HuH-7 (cell line): ENCODE results near the gene ZNF609.
"Not testable (repeated sequence)": the region's sequence is repeated elsewhere in the genome, so short reads cannot be mapped to it uniquely, and the experiment has no call there.

Source experiments
- DNase-seq: peaks from one replicate; pipeline ENCODE4 v3.0.0; 2011; ENCODE audit warnings: low spot score

ZNF609 gene

DNA sequence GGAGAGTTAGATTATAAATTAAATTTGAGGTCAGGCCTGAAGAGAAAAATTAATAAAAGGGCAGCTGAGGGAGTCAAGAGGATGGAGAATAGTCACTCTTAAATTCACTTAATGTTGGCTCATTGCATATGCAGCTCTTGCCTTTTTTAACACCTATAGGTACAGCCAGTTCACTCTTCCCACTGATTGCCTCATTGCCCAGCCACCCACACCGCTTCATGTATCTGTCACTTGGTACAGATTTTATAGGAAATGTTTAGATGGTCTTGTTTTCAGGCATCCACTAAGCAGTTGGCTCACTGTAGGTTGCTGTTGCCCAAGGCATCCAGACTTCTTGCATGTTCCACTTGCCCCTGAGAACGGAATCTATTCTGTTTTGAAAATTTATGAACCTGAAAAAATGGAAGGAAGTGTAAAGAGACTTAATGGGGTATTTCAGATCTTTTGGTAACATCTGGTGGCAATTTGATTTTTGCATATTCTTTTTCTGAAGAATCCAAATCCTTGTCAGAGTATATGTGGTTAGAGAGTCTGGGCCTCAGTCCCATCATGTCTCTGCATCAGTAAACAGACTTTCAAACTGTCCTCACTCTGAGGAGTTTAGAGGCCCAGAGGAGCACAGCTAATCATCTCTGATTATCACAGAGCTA, 163.1 kb downstream of the ZNF609 start:
- no peak for DNase-seq

DNA sequence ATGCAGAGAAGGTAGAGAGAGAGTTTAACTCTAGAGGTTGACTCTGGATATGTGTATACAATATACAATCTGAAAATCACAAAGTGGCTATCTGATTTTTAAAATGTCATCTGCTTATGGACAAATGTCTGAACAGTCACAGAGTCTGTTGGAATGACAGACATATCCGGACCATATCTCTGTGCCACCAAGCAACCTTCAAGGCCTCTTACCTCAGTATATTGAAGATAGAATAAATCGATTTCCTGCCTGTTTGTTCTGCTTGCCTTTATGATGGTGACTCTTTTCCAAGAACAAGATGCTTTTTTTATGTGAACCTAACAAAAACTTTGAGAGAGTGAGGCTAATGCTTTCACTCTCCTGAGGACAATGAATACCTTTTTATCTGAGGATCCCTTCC, 163.9 kb downstream of the ZNF609 start:
- DNase-seq = no peak

DNA sequence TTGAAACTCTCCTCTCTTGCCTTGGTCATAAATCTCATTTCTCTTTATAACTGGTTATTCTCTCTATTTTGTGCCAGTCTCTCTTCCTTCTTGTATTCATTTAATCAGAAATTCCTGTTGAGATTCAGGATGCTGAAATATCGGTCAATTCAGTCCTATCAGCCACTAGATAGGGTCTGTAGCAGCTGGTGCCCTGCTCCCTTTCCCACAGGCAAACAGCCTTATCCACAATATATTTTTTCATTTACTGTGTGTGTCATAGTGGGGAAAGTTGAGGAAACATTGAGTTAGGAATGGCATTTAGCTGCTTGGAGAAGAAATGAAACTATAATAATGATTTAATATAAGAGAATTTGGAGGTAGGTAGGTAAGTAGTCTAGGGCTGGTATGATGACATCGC, 168.7 kb downstream of the ZNF609 start:
- DNase-seq = no peak

DNA sequence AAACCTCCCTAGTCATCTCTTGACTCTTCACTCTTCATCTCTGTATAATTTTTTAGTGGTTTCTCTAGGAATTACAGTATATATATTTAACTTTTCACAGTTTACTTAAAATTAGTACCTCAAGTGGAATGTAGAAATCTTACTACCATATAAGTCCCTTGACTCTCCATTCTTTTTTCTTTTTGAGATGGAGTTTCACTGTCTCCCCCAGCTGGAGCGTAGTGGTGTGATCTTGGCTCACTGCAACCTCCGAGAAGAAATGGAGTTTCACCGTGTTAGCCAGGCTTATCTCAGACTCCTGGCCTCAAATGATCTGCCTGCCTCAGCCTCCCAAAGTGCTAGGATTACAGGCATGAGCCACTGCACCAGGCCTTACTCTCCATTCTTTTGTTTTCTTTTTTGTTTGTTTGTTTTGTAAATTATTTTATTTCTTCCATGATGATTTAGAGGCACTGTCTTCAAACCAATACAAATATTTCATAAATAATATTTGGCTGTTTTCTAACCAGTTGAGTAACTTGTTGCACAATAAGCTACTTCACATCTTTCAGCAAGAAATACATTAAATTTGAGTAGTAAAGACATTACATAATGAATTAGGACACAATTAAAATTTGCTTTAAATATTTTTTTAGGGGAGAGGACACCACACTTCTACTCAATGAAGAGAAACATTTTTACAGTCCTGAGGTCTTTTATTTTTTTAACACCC, 170.2 kb downstream of the ZNF609 start:
- no peak for DNase-seq

DNA sequence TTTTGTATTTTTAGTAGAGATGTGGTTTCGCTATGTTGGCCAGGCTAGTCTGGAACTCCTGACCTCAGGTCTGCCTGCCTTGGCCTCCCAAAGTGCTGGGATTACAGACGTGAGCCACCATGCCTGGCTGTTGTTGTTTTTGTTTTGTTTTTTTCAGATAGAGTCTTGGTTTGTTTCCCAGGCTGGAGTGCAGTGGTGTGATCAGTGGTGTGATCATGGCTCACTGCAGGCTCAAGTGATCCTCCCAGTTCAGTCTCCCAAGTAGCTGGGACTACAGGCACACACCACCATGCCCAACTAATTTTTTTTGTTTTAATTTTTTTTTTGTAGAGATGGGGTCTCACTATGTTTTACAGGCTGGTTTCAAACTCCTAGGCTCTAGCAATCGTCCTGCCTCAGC, 172.3 kb downstream of the ZNF609 start:
- not testable (repeated sequence) for DNase-seq

DNA sequence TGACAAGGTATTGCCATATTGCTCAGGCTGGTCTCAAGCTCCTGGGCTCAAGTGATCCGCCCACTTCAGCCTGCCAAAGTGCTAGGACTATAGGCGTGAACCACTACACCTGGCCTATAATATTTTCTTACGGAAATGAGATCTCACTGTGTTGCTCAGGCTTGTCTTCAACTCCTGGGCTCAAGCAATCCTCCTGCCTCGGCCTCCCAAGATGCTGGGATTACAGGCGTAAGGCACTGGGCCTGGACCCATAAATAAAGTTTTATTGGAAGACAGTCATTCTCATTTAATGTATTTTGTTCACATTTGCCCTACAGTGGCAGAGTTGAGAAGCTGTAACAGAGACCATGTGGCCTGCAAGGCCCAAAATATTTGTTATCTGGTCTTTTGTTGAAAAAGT, 173.0 kb downstream of the ZNF609 start:
- no peak for DNase-seq

DNA sequence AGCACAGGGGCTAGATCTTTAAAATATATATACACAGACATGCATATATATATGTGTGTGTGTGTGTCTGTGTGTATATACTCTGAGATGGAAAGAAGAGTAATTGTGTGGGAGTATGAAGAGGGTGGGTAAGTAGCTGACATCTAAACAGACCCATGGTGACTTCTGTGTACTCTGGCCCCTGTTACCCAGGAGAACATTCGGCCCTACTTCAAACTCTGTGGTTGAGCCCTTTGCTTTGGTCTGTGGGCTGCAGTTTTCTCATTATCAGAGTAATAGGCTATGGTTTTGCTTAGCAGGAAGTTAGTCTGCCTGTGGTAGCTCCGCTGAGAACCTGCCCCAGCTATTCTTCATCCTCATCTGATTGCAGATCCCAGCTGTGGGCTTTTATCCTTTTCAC, 173.6 kb downstream of the ZNF609 start:
- no peak for DNase-seq

DNA sequence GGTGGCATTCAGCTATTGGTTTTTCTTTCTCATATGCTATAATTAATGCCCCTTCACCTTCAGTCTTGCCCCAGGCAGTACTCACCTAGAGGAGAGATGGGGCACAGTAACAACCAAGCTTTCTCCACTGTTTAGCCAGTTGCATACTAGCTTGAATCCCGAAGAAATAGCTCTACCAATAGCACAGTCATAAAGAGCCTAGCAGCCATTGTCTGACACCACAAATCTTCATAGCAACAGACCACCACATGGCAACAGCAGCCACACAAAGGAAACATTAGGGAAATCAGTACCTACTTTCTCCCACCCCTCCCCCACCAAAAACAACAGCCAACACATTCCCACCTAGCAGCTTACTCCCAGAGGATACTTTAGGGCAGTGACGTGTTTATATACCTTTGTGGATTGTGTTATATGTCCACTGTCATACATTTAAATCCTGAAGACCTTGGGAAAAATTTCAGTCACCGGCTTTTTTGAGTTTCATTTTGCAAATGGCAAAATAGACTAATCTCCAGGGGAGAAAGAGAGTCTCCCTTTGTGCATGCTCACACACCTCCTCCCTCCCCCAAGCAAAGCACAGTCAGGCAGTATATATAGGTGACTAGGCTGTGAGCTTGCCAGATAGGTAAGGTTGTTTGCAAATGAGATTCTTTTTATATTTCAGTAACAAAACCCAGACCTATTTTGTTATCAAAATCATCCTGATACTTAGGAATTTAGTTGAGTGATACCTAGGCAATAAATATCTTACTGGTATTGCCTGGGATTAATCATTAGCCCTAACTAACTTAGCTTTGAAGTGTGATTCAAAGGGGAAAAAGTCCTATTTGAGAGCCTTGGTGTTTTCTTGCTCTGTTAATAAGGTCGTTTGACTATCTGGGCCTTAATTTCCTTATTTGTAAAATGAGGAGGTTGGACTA, 174.5 kb downstream of the ZNF609 start:
- no peak for DNase-seq

DNA sequence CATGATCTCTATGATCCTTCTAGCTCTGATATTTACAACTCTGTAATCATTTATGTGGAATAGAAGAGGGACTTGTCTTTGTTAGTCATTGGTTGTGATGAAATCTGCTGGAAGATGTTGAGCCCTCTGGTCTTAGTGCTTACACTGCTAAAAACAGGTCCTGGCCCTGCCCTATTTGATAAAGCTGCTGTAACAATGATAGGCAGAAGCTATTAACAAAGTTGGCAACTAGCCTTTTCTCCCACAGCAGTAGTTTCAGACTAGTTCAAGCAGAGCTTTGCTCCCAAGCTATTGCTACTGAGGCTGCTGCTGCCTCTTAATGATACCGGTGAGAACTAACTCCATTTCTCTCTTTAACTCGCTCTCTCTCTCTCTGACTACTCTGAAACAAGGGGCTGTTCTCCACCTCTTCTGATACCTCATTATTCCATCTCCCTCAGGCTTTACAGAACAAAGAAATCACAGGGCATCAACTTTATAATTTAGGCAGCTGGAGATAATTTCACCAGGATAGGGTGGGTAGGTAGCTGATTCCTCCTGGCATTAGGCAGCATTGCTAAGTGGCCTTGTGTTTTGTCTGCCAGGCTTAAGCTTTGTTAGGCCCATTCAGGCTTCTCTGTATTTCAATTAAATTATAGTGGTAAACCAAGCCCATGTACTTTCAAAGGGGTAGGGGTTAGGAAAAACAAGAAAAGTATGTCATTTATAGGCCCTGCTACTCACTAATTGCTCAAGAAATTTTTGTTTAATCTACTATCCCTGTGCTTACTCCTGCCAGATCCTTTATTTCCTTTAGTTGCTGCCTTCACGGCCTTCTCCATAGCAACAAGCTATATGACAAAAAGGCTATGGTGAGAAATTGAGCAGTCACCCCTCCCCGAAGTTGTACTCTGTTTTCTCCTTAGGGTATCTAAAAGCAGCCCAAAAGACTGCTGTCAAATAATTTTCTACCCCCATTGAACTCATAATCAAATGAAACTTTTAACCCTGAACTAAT, 175.4 kb downstream of the ZNF609 start:
- DNase-seq = no peak

DNA sequence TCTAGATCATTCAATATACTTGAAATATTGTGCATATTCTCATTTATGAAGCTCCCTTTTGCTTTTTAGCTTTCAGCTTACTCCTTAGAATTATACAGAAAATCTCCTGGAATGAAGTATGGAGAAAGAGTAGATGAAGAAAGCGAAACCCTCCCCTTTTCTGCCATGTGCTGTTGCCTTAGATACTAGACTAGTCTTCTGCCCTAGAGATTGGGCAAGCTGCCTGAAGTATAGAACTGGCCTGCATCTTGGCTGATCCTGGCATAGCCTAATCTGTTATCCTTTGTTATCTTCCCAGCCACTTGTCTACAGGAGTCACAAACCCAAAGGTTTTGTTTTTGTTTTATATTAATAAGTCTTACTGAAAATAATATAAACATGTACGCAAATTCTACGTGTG, 176.2 kb downstream of the ZNF609 start:
- no peak for DNase-seq

DNA sequence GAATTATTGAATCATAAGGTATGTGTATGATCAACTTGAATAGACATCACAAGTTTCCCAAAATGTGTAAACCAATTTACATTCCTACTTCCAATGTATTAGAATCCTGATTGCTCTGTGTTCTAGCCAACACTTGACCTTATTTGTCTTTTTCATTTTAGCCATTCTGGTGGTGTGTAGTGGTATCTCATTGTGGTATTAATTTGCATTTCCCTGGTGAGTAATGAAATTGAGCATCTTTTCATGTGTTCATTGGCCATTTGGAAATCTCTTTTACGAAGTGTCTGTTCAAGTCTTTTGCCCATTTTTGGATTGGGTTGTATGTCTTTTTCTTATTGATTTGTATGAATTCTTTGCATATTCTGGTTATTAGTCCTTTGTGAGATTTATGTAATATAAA, 177.0 kb downstream of the ZNF609 start:
- no peak for DNase-seq

DNA sequence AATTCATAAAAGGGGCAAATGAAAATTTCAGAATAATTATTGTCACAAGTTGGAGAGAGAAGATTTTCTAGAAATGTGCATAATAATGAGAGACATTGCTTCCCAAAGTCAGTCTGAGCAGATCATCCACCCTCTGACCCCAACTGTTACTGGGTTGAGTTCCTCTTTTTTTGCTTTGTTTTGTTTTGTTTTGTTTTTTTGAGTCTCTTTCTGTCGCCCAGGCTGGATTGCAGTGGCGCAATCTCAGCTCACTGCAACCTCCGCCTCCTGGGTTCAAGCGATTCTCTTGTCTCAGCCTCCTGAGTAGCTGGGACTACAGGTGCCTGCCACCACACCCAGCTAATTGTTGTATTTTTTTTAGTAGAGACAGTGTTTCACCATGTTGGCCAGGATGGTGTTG, 179.4 kb downstream of the ZNF609 start:
- not testable (repeated sequence) for DNase-seq

DNA sequence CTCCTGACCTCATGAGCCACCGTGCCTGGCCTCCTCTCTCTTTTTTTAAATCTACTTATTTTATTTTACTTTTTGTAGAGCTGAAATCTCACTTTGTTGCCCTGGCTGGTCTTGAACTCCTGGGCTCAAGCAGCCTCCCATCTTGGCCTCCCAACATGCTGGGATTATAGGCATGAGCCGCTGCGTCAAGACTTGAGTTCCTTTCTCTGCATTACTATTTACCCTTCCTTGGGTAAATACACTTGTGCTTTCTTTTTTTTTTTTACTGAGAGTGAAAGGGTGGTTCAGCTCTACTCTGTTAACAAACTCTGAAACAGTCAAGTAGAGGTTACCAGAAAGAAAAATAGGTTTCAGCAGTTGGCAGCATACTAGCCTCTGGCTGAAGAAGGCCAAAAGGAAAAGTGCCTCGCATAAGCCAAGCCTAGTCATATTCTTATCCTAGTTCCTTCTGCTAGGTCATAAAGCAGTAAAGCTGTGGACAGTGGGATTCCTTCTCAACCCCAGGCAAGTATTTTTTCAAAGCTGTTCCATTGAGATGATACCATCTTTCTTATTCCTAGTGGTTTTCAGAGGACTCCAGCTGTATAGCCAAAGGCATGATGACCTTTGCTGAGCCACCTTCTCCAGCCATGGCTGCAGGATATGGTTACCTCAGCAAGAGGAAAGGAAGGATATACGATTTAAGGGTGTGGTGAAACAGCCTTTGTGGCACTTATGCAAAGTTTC, 179.9 kb downstream of the ZNF609 start:
- no peak for DNase-seq

DNA sequence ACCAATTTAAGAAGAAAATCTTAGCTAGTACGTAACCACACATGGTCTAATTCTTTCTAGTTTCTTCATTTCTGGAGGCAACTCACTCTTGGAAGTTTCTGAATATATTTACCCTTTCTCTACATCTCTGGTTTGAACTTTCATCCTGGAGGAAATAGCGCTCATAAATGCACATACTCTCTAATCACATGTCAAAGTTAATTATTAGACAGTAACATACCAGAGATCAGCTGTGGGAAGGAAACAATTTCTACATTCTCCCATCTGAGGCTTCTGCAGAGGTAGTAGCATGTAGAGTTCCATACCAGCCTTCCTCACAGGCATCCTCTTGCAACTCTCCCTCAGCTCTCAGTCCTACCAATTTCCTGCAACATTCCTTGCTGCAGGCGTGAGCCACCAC, 182.5 kb downstream of the ZNF609 start:
- peak; percentile 48 for DNase-seq

DNA sequence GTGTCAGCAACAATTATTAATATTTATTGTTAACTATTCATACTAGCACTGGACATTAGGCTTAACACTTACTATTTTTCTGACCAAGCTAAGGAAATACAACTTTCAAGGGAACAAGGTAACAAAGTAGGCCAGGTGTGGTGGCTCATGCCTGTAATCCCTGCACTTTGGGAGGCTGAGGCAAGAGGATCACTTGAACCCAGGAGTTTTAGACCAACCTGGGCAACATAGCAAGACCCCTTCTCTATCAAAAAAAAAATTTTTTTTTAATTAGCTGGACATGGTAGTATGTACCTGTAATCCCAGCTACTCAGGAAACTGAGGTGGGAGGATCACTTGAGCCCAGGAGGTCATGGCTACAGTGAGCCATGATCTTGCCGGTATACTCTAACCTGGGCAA, 183.3 kb downstream of the ZNF609 start:
- no peak for DNase-seq

DNA sequence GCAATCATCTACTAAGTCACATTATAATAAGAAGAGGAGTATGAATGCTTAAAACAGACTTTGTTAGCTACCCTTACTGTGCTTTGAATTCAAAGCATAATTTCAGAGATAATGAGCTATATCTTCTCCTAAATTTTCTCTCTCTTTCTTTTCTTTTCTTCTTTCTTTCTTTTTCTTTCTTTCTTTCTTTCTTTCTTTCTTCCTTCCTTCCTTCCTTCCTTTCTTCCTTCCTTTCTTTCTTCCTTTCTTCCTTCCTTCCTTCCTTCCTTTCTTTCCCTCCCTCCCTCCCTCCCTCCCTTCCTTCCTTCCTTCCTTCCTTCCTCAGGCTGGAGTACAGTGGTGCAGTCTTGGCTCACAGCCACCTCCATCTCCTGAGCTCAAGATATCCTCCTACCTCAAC, 184.4 kb downstream of the ZNF609 start:
- DNase-seq = not testable (repeated sequence)

DNA sequence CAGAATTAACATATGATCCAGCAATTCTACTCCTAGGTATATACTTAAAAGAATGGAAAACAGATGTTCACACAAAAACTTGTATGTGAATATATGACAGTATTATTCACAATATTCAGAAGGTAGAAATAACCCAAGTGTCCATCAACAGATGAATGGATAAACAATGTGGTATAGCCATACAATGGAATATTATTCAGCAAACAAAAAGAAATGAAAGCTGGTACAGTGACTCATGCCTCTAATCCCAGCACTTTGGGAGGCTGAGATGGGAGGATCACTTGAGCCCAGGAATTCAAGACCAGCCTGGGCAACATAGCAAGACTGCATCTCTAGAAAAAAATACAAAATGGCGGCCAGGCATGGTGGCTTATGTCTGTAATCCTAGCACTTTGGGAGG, 185.6 kb downstream of the ZNF609 start:
- no peak for DNase-seq

DNA sequence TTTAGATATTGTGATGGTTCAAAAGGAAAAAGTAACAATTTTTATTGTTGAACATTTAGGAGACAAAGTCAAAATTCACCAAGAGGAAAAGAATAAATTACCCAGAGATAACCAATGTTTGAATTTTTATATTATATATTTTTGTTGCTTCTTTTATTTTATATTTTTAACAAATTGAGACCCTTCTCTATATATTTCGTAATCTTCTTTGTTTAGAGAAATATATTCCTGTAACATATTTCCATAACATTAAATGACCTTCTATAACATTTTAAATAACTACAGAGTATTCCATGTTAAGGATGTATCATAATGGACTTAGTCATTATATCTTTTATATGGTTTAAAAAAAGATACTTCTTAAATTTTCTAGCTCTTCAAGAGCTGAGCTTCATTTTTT, 187.0 kb downstream of the ZNF609 start:
- DNase-seq = no peak

DNA sequence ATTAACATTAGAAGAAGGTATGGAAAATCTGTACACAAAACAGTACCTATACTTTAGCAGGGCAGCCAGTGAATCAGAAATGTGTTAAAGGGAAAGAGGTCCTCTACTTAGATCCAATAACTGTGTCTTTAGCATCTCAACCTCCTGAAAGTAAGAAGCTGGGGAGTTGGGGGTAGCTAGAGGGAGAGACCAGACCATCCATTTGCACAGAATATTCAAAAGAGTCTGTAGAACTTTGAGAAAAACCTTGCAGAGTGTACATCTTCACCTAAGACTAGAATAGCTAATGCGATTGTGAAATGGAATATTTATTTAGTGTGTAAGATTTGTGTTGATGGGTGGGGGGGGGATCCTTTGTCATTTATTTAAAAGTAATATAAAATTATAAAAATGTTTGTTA, 190.2 kb downstream of the ZNF609 start:
- no peak for DNase-seq

DNA sequence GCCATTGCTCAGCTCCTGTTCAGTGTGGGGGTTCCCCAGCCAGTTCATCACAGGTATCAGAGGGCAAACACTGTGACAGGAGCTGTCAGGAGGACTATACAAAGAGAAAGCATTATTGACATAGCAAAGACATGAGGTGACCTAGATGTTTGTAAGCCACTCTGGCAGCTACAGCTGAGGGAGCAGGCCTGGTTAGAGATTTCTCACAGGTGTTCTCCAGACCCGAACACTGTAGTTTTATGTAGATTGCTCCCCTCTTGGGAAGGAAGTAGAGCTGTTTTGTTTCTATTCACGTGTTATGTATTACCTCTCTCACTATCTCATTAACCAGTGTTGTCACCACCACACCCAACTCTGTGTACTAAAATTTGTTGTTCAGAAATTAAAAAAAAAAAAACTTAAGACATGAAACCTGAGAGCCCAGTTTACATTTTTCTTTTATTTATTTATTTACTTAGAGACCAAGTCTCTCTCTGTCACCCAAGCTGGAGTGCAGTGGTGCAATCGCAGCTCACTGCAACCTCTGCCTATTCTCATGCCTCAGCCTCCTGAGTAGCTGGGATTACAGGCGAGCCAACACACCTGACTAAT, 191.3 kb downstream of the ZNF609 start:
- peak; percentile 29 for DNase-seq

DNA sequence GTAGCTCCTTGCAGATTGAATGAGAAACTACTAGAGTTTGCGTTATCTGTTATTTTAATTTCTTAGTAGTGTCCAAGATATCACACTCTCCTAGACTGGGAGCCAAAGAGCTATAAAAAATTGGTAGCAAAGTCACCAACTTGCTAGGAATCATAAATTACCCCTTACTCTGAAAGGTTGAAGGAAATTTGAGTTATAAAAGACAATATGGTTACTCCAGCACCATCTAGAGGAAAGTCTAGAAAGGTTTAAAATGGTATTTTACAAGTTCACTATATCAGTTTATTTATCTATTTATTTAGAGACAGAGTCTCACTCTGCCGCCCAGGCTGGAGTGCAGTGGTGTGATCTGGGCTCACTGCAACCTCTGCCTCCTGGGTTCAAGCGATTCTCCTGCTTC, 193.4 kb downstream of the ZNF609 start:
- DNase-seq = no peak
